ENCODE measurements around the gene DROSHA. TPM values are rescaled to one million over a fixed set of nuclear protein-coding genes. Genes with fewer than 3 reads are reported as not detected.

The DROSHA gene
- total RNA-seq, 1 experiment from 2014 or later: 73.5 TPM

- no TSS peak for BruUV-seq (replicated peaks)
- CTCF ChIA-PET: no interaction called here
- no peaks in the 10 kb centered on the region for H4K20me1 ChIP-seq (ENCODE audit: insufficient read depth)
- H3K9me3 ChIP-seq (ENCODE audit: control insufficient read depth in 1 of 2, insufficient read depth in 1 of 2, low read depth in 1 of 2, low read length in 2 of 2): no peaks in the 10 kb centered on the region
- H3K9me2 ChIP-seq (ENCODE audit: insufficient read depth): no peaks in the 10 kb centered on the region
- H3K4me1 ChIP-seq (ENCODE audit: control insufficient read depth in 1 of 2, insufficient read depth in 2 of 2, low read length in 2 of 2): no peaks in the 10 kb centered on the region
- H3K36me3 ChIP-seq (ENCODE audit: control insufficient read depth in 1 of 2, insufficient read depth in 2 of 2, low read length in 2 of 2): peaks cover 9 to 20% of the 10 kb centered on the region in 2 experiments
- POLR2A ChIA-PET: no interaction called here
- no peak overlapping the region for H3K9ac ChIP-seq (ENCODE audit: low read length)
- TF ChIP-seq SIN3A (IDR thresholded peaks at IDR 0.05; ENCODE audit: low read depth): no peak
- TF ChIP-seq ZFX (IDR thresholded peaks at IDR 0.05): no peak
- no peak for TF ChIP-seq POLR2A (IDR thresholded peaks at IDR 0.05; ENCODE audit: borderline replicate concordance, extremely low read depth, insufficient read depth, insufficient read length)
- TF ChIP-seq CTCF (IDR thresholded peaks at IDR 0.05 in 2 of 3, conservative IDR thresholded peaks at IDR 0.05 in 1 of 3; ENCODE audit: borderline replicate concordance in 1 of 3, insufficient read depth in 1 of 3, low read depth in 2 of 3, low read length in 2 of 3): no peak
- no peak for TF ChIP-seq EZH2 (IDR thresholded peaks at IDR 0.05)
- TF ChIP-seq, protein P1, sequence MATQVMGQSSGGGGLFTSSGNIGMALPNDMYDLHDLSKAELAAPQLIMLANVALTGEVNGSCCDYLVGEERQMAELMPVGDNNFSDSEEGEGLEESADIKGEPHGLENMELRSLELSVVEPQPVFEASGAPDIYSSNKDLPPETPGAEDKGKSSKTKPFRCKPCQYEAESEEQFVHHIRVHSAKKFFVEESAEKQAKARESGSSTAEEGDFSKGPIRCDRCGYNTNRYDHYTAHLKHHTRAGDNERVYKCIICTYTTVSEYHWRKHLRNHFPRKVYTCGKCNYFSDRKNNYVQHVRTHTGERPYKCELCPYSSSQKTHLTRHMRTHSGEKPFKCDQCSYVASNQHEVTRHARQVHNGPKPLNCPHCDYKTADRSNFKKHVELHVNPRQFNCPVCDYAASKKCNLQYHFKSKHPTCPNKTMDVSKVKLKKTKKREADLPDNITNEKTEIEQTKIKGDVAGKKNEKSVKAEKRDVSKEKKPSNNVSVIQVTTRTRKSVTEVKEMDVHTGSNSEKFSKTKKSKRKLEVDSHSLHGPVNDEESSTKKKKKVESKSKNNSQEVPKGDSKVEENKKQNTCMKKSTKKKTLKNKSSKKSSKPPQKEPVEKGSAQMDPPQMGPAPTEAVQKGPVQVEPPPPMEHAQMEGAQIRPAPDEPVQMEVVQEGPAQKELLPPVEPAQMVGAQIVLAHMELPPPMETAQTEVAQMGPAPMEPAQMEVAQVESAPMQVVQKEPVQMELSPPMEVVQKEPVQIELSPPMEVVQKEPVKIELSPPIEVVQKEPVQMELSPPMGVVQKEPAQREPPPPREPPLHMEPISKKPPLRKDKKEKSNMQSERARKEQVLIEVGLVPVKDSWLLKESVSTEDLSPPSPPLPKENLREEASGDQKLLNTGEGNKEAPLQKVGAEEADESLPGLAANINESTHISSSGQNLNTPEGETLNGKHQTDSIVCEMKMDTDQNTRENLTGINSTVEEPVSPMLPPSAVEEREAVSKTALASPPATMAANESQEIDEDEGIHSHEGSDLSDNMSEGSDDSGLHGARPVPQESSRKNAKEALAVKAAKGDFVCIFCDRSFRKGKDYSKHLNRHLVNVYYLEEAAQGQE (IDR thresholded peaks at IDR 0.05; ENCODE audit: low read depth): no peak
- TF ChIP-seq TCF7L2 (IDR thresholded peaks at IDR 0.05; ENCODE audit: borderline replicate concordance, extremely low read depth, insufficient read depth, insufficient read length): no peak
- TF ChIP-seq SP1 (IDR thresholded peaks at IDR 0.05; ENCODE audit: low read depth): no peak
- no peak for TF ChIP-seq ATF3 (IDR thresholded peaks at IDR 0.05)
- no peak for TF ChIP-seq ZNF274 (IDR thresholded peaks at IDR 0.05; ENCODE audit: low read depth, low read length)
- TF ChIP-seq SRF (IDR thresholded peaks at IDR 0.05; ENCODE audit: low read depth): no peak
- TF ChIP-seq YY1 (IDR thresholded peaks at IDR 0.05; ENCODE audit: extremely low read depth, insufficient replicate concordance, low read depth, low read length): no peak
- no peak for TF ChIP-seq POLR2AphosphoS5 (IDR thresholded peaks at IDR 0.05; ENCODE audit: low read depth, low read length)
- TF ChIP-seq MAX (IDR thresholded peaks at IDR 0.05): no peak
- TF ChIP-seq FOSL1 (IDR thresholded peaks at IDR 0.05; ENCODE audit: low read depth): no peak
- no peaks in the 10 kb centered on the region for H3K79me2 ChIP-seq (ENCODE audit: insufficient read depth, low read length)
- RAD21 ChIA-PET (ENCODE audit: low non-redundant PET in 1 of 2, low total read pairs in 2 of 2, uncharacterized antibody in 2 of 2, unreplicated experiment in 2 of 2): no interaction called here
- intact Hi-C loops (cut with micrococcal nuclease): no loop called here
- H3K4me2 ChIP-seq (ENCODE audit: low read length): no peak overlapping the region
- ATAC-seq (no peak), DNase-seq (ENCODE audit: low read depth, low spot score) (no peak)
- H3K4me3 ChIP-seq (replicated peaks in 1 of 2; ENCODE audit: low read depth in 1 of 2, low read length in 2 of 2): no peak overlapping the region
- H3K27ac ChIP-seq (ENCODE audit: low read depth, low read length): no peak overlapping the region
- H3K27me3 ChIP-seq (ENCODE audit: insufficient read depth, low read length): no peaks in the 10 kb centered on the region
- H2AFZ ChIP-seq (ENCODE audit: low read depth, low read length, poor library complexity, severe bottlenecking): no peak overlapping the region
Observed at GRCh38 chr5:31421806-31422586, 109.9 kb downstream of the DROSHA start.
